Keratinocyte (primary cell): Measurements from ENCODE around the gene B9D2. TPM values are rescaled to one million over a fixed set of nuclear protein-coding genes. Genes with fewer than 3 reads are reported as not detected.

Experiments used
- DNase-seq: peaks from one replicate; pipeline ENCODE4 v3.0.0-alpha.2; 2011; ENCODE audit warnings: low read depth, missing footprints, low spot score
- FAIRE-seq: peaks from 2 replicates; lab custom pipeline; 2011; peaks lifted over from hg19 to GRCh38; lab: Jason Lieb, UNC
- H2AFZ ChIP-seq: 2 replicates; pipeline ENCODE4 v1.6.0; 2012; ENCODE audit warnings: low read length, control low read depth, inconsistent platforms; ENCODE audit not compliant: control insufficient read depth
- H3K27ac ChIP-seq: 2 replicates; pipeline ENCODE4 v1.5.1; 2011; ENCODE audit warnings: low read length; ENCODE audit not compliant: control insufficient read depth, insufficient read depth
- H3K27me3 ChIP-seq: 3 replicates; pipeline ENCODE4 v1.6.0; 2011; ENCODE audit warnings: low read length; ENCODE audit not compliant: control insufficient read depth, insufficient read depth; ENCODE audit errors: extremely low read depth
- H3K36me3 ChIP-seq, 2 experiments: 2 replicates in 1 of 2; 3 replicates in 1 of 2; pipeline ENCODE4 v1.5.1; 2011; ENCODE audit warnings: low read length in 2 of 2, mild to moderate bottlenecking in 1 of 2; ENCODE audit not compliant: control insufficient read depth in 2 of 2, insufficient read depth in 2 of 2; ENCODE audit errors: extremely low read depth in 1 of 2
- H3K4me1 ChIP-seq: 3 replicates; pipeline ENCODE4 v1.5.1; 2011; ENCODE audit warnings: low read length; ENCODE audit not compliant: control insufficient read depth, insufficient read depth; ENCODE audit errors: extremely low read depth
- H3K4me2 ChIP-seq: 3 replicates; pipeline ENCODE4 v1.6.0; 2011; ENCODE audit warnings: low read depth, low read length; ENCODE audit not compliant: control insufficient read depth, insufficient read depth; ENCODE audit errors: extremely low read depth
- H3K4me3 ChIP-seq, 3 experiments: fragments of 200-600 bp in 1 of 3; sonication (generic) in 1 of 3; 2 replicates in 2 of 3; 3 replicates in 1 of 3; pipeline ENCODE4 v1.5.1; 2011 to 2016; ENCODE audit warnings: low read length in 3 of 3, mild to moderate bottlenecking in 3 of 3, control low read depth in 2 of 3, inconsistent platforms in 1 of 3, low read depth in 1 of 3, mixed read lengths in 1 of 3, mixed run types in 1 of 3, moderate library complexity in 1 of 3; ENCODE audit not compliant: control insufficient read depth in 2 of 3, insufficient read depth in 2 of 3; ENCODE audit errors: extremely low read depth in 1 of 3
- H3K79me2 ChIP-seq: 2 replicates; pipeline ENCODE4 v1.6.0; 2012; ENCODE audit warnings: low read length; ENCODE audit not compliant: control insufficient read depth, insufficient read depth
- H3K9ac ChIP-seq: 3 replicates; pipeline ENCODE4 v1.6.0; 2011; ENCODE audit warnings: low read length; ENCODE audit not compliant: control insufficient read depth, insufficient read depth; ENCODE audit errors: extremely low read depth
- H3K9me1 ChIP-seq: 3 replicates; pipeline ENCODE4 v1.6.0; 2011; ENCODE audit warnings: low read length; ENCODE audit not compliant: control insufficient read depth, insufficient read depth; ENCODE audit errors: extremely low read depth
- H3K9me3 ChIP-seq: 2 replicates; pipeline ENCODE4 v1.5.1; 2012; ENCODE audit warnings: low read depth, low read length; ENCODE audit not compliant: control insufficient read depth
- H4K20me1 ChIP-seq: 3 replicates; pipeline ENCODE4 v1.6.0; 2011; ENCODE audit warnings: low read length; ENCODE audit not compliant: control insufficient read depth, insufficient read depth; ENCODE audit errors: extremely low read depth
- EZH2 ChIP-seq: IDR thresholded peaks from one replicate; pipeline ENCODE4 v1.6.1; 2012; ENCODE audit warnings: inconsistent platforms, mild to moderate bottlenecking, low read length, moderate library complexity
- dilution Hi-C: fragments of 300-500 bp; cut with MboI; formaldehyde crosslinking; loops from one replicate; pipeline ENCODE4 v1.7.0; 2020; ENCODE audit warnings: low sequenced_read_pairs; ENCODE audit not compliant: extremely low pct_ligation_motif_present
- polyA plus RNA-seq, 5 experiments: library from polyadenylated mRNA; depleted of rRNA in 3 of 5; stranded (reverse) in 3 of 5; stranded (forward) in 1 of 5; unstranded in 1 of 5; fragments of >200 nt; gene quantifications; 1 replicate in 1 of 5; 2 replicates in 3 of 5; 3 replicates in 1 of 5; pipeline versions ENCODE4 v1.2.1 to v1.2.3, GENCODE V29; 2011 to 2012; ENCODE audit warnings: missing spikeins in 2 of 5, low read depth in 1 of 5, low replicate concordance in 1 of 5
- TF ChIP-seq, protein P1 (sequence below), 3 experiments: IDR thresholded peaks in 1 of 3; conservative IDR thresholded peaks in 1 of 3; optimal IDR thresholded peaks in 1 of 3; 2 replicates in 2 of 3; 3 replicates in 1 of 3; pipeline versions ENCODE3 to v1.5.1; 2011; ENCODE audit warnings: low read length in 3 of 3, mild to moderate bottlenecking in 3 of 3, moderate library complexity in 2 of 3, control low read depth in 1 of 3, inconsistent platforms in 1 of 3; ENCODE audit not compliant: insufficient read depth in 2 of 3; ENCODE audit errors: extremely low read depth in 1 of 3

Gene B9D2
- polyA plus RNA-seq, 1 donor (not counting 4 experiments of a cell fraction or from before 2014, with no cell fraction given): 2.8 TPM

GRCh38 chr19:41408256-41408655 lies 44.3 kb upstream of the B9D2 start:
- Histone ChIP-seq H3K9ac (no peak overlapping the region), H2AFZ (no peak overlapping the region), H3K27ac (no peak overlapping the region), H3K4me1 (peaks cover 5% of the 10 kb centered on the region), H3K79me2 (no peaks in the 10 kb centered on the region), H3K4me3 (no peak overlapping the region), H3K27me3 (no peaks in the 10 kb centered on the region), H3K36me3 (peaks cover 0 to 2% of the 10 kb centered on the region in 2 experiments), H3K9me1 (no peaks in the 10 kb centered on the region), H4K20me1 (no peaks in the 10 kb centered on the region), H3K4me2 (no peak overlapping the region), H3K9me3 (no peaks in the 10 kb centered on the region)
- TF ChIP-seq, protein P1, sequence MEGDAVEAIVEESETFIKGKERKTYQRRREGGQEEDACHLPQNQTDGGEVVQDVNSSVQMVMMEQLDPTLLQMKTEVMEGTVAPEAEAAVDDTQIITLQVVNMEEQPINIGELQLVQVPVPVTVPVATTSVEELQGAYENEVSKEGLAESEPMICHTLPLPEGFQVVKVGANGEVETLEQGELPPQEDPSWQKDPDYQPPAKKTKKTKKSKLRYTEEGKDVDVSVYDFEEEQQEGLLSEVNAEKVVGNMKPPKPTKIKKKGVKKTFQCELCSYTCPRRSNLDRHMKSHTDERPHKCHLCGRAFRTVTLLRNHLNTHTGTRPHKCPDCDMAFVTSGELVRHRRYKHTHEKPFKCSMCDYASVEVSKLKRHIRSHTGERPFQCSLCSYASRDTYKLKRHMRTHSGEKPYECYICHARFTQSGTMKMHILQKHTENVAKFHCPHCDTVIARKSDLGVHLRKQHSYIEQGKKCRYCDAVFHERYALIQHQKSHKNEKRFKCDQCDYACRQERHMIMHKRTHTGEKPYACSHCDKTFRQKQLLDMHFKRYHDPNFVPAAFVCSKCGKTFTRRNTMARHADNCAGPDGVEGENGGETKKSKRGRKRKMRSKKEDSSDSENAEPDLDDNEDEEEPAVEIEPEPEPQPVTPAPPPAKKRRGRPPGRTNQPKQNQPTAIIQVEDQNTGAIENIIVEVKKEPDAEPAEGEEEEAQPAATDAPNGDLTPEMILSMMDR (optimal IDR thresholded peaks at IDR 0.05 in 1 of 3, IDR thresholded peaks at IDR 0.05 in 1 of 3, conservative IDR thresholded peaks at IDR 0.05 in 1 of 3; ENCODE audit: extremely low read depth in 1 of 3, insufficient read depth in 2 of 3, low read length in 3 of 3): no peak
- TF ChIP-seq EZH2: no peak
- dilution Hi-C loops: no loop called here
- FAIRE-seq: no peak
- DNase-seq: no peak

GRCh38 chr19:41407271-41407670 lies 43.3 kb upstream of the B9D2 start:
- dilution Hi-C loops: no loop called here
- TF ChIP-seq, protein P1 (optimal IDR thresholded peaks at IDR 0.05 in 1 of 3, IDR thresholded peaks at IDR 0.05 in 1 of 3, conservative IDR thresholded peaks at IDR 0.05 in 1 of 3; ENCODE audit: extremely low read depth in 1 of 3, insufficient read depth in 2 of 3, low read length in 3 of 3): no peak
- TF ChIP-seq EZH2: no peak
- FAIRE-seq: no peak

More at GRCh38 chr19:41407271-41407670, 43.3 kb upstream of the B9D2 start:
- DNase-seq: no peak
- Histone ChIP-seq H3K9me3 (no peaks in the 10 kb centered on the region), H3K4me2 (no peak overlapping the region), H3K9me1 (no peaks in the 10 kb centered on the region), H3K27ac (no peak overlapping the region), H3K36me3 (peaks cover 0 to 4% of the 10 kb centered on the region in 2 experiments), H3K79me2 (no peaks in the 10 kb centered on the region), H2AFZ (no peak overlapping the region), H3K4me3 (no peak overlapping the region), H4K20me1 (no peaks in the 10 kb centered on the region), H3K27me3 (no peaks in the 10 kb centered on the region), H3K4me1 (peaks cover 5% of the 10 kb centered on the region), H3K9ac (no peak overlapping the region)
